Smooth muscle cell (in vitro differentiated cells): ENCODE measurements around the gene MBNL2. TPM values are rescaled to one million over a fixed set of nuclear protein-coding genes. Genes with fewer than 3 reads are reported as not detected.

Experiments
- DNase-seq: peaks from one replicate; lab custom pipeline; 2025; ENCODE audit not compliant: unreplicated experiment; lab: John Stamatoyannopoulos, UW
- H2AFZ ChIP-seq: fragments of 200-600 bp; sonication (generic); 2 replicates; pipeline ENCODE4 v1.6.0; 2016; ENCODE audit warnings: antibody characterized with exemption, low read depth, mild to moderate bottlenecking
- H3F3A ChIP-seq: fragments of 200-600 bp; sonication (generic); 2 replicates; pipeline ENCODE4 v1.6.0; 2017; ENCODE audit warnings: antibody characterized with exemption, low read depth
- H3K27ac ChIP-seq: fragments of 200-600 bp; sonication (generic); 2 replicates; pipeline ENCODE4 v1.5.1; 2016; ENCODE audit warnings: low read depth, mild to moderate bottlenecking
- H3K27me3 ChIP-seq: fragments of 200-600 bp; sonication (generic); 2 replicates; pipeline ENCODE4 v1.6.1; 2016; ENCODE audit warnings: low read depth, mild to moderate bottlenecking
- H3K36me3 ChIP-seq: fragments of 200-600 bp; sonication (generic); 2 replicates; pipeline ENCODE4 v1.5.1; 2016; ENCODE audit warnings: low read depth
- H3K4me1 ChIP-seq: fragments of 200-600 bp; sonication (generic); 2 replicates; pipeline ENCODE4 v1.5.1; 2016; ENCODE audit warnings: low read depth
- H3K4me2 ChIP-seq: fragments of 200-600 bp; sonication (generic); 2 replicates; pipeline ENCODE4 v1.6.0; 2016; ENCODE audit warnings: mild to moderate bottlenecking
- H3K4me3 ChIP-seq: fragments of 200-600 bp; sonication (generic); 2 replicates; pipeline ENCODE4 v1.5.1; 2016; ENCODE audit warnings: mild to moderate bottlenecking
- H3K79me2 ChIP-seq: fragments of 200-600 bp; sonication (generic); 2 replicates; pipeline ENCODE4 v1.6.0; 2016; ENCODE audit warnings: low read depth, mild to moderate bottlenecking
- H3K9ac ChIP-seq: fragments of 200-600 bp; sonication (generic); 2 replicates; pipeline ENCODE4 v1.6.0; 2016; ENCODE audit warnings: low read depth
- H3K9me3 ChIP-seq: fragments of 200-600 bp; sonication (generic); replicated peaks from 2 replicates; pipeline ENCODE4 v1.5.1; 2016; ENCODE audit warnings: low read depth
- H4K20me1 ChIP-seq: fragments of 200-600 bp; sonication (generic); 2 replicates; pipeline ENCODE4 v1.6.0; 2016; ENCODE audit warnings: low read depth
- CTCF ChIP-seq: fragments of 200-600 bp; sonication (generic); IDR thresholded peaks from 2 replicates; pipeline ENCODE4 v1.5.1; 2017; ENCODE audit warnings: borderline replicate concordance, mild to moderate bottlenecking, antibody characterized with exemption; ENCODE audit not compliant: insufficient read depth, poor library complexity, severe bottlenecking
- WGBS: methylation state at CpG from one replicate; pipeline ENCODE4 v1.1.7; 2016; ENCODE audit warnings: low lambda C conversion rate; 5-methylcytosine and 5-hydroxymethylcytosine counted together
- polyA plus RNA-seq: library from polyadenylated mRNA; unstranded; fragments of >200 nt; fragmentation: Nextera tagmentation; extraction: Ambion mirVana; gene quantifications from 2 replicates; pipeline ENCODE4 v1.2.1, GENCODE V29; 2016
- total RNA-seq: library from RNA; depleted of rRNA; stranded (reverse); fragments of >200 nt; gene quantifications from 2 replicates; pipeline ENCODE4 v1.2.3, GENCODE V29; 2014

The MBNL2 gene
- total and polyA plus RNA-seq, 2 experiments from 2014 or later: 33.7 to 120 TPM

- H3K4me2 ChIP-seq: no peak overlapping the region
- H3K4me1 ChIP-seq: peaks cover 14% of the 10 kb centered on the region
- no peak overlapping the region for H3K9ac ChIP-seq
- no peak for TF ChIP-seq CTCF
- H3K36me3 ChIP-seq: no peaks in the 10 kb centered on the region
- H3K4me3 ChIP-seq: no peak overlapping the region
- peaks cover 37% of the 10 kb centered on the region for H3K79me2 ChIP-seq
- 97% methylated on average over 5 of the region's 5 CpGs for WGBS
- H4K20me1 ChIP-seq: peaks cover 96% of the 10 kb centered on the region
- peaks cover 7% of the 10 kb centered on the region for H3F3A ChIP-seq
- no peaks in the 10 kb centered on the region for H3K27me3 ChIP-seq
- DNase-seq: no peak
- H3K9me3 ChIP-seq: no peaks in the 10 kb centered on the region
- H2AFZ ChIP-seq: no peak overlapping the region
- H3K27ac ChIP-seq: no peak overlapping the region
Observed at GRCh38 chr13:97324115-97324514, 102.0 kb downstream of the MBNL2 start.

GRCh38 chr13:97325738-97326137 is 103.6 kb downstream of the MBNL2 start:
- H3K27me3 ChIP-seq: no peaks in the 10 kb centered on the region
- no peak overlapping the region for H3K4me3 ChIP-seq
- no peak overlapping the region for H2AFZ ChIP-seq
- H3K36me3 ChIP-seq: no peaks in the 10 kb centered on the region
- no peak overlapping the region for H3K9ac ChIP-seq
- peaks cover 15% of the 10 kb centered on the region for H3K4me1 ChIP-seq
- H3K79me2 ChIP-seq: peaks cover 44% of the 10 kb centered on the region
- no peak overlapping the region for H3K4me2 ChIP-seq
- H3K9me3 ChIP-seq: no peaks in the 10 kb centered on the region
- no peak for TF ChIP-seq CTCF
- H3F3A ChIP-seq: peaks cover 7% of the 10 kb centered on the region
- peaks cover 92% of the 10 kb centered on the region for H4K20me1 ChIP-seq
- no peak overlapping the region for H3K27ac ChIP-seq
- DNase-seq: no peak

- 55% methylated on average over 6 of the region's 6 CpGs for WGBS
- H3K79me2 ChIP-seq: peaks cover 53% of the 10 kb centered on the region
Observed at GRCh38 chr13:97327086-97327485, 105.0 kb downstream of the MBNL2 start.

More at GRCh38 chr13:97327086-97327485, 105.0 kb downstream of the MBNL2 start:
- peak overlapping the region; percentile 79 for H3K27ac ChIP-seq
- H3F3A ChIP-seq: peaks cover 7% of the 10 kb centered on the region
- peaks cover 90% of the 10 kb centered on the region for H4K20me1 ChIP-seq
- H3K27me3 ChIP-seq: no peaks in the 10 kb centered on the region
- no peaks in the 10 kb centered on the region for H3K9me3 ChIP-seq
- H3K4me3 ChIP-seq: no peak overlapping the region
- H3K4me2 ChIP-seq: no peak overlapping the region
- H3K36me3 ChIP-seq: no peaks in the 10 kb centered on the region
- no peak for TF ChIP-seq CTCF
- no peak for DNase-seq
- H3K4me1 ChIP-seq: peaks cover 15% of the 10 kb centered on the region
- no peak overlapping the region for H2AFZ ChIP-seq
- no peak overlapping the region for H3K9ac ChIP-seq
